Measurements from ENCODE around the gene ITGB5. TPM values are rescaled to one million over a fixed set of nuclear protein-coding genes. Genes with fewer than 3 reads are reported as not detected.

The ITGB5 gene
- polyA plus RNA-seq, 1 donor from 2014 or later, result 0.69 TPM

DNA sequence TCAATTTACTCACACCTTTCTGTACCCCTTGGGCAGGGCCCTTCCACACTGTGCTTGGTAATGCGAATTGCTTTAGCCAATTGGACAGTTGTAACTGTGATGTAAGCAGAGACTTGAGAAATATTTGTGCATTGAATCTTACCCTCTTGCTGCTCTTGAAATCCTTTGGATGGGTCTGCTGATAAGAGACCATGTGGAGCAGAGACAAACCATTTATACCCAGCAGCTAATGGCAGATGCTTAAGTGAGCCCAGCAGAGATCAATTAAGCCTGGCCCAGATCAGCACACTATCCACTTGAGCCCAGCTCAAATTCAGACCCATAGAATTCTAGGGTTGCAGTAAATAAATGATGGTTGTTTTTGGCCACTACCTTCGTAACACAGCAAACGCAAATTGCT is 28.1 kb upstream of the ITGB5 start:
- H3K27ac Mint-ChIP-seq, result no peak overlapping the region
- no peak overlapping the region for H3K4me3 Mint-ChIP-seq
- H3K4me1 Mint-ChIP-seq, result no peaks in the 10 kb centered on the region
- no peaks in the 10 kb centered on the region for H3K9me3 Mint-ChIP-seq
- H3K36me3 Mint-ChIP-seq, result peaks cover 3% of the 10 kb centered on the region
- peaks cover 26% of the 10 kb centered on the region for H3K27me3 Mint-ChIP-seq

DNA sequence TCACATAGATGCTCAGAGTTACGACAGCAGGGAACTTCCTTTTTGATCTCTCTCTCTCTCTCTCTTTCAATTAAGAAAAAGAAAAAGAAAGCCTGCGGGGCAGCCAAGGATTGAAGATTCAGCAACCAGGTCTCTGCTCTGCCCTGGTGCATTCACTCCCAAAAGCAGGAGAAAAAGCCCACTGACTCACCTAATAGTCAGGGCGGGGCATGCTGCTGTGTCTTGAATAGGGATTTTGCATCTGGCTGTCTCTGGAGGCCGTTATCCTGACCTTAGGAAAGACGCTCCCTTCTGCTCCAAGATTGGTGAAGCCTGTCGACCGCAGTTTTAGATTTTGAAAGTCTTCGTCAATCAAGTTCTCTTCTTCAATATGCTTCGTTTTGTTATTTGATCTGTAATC is 20.8 kb upstream of the ITGB5 start:
- Mint-ChIP-seq H3K27ac (no peak overlapping the region), H3K27me3 (peaks cover 13% of the 10 kb centered on the region), H3K4me3 (no peak overlapping the region)

DNA sequence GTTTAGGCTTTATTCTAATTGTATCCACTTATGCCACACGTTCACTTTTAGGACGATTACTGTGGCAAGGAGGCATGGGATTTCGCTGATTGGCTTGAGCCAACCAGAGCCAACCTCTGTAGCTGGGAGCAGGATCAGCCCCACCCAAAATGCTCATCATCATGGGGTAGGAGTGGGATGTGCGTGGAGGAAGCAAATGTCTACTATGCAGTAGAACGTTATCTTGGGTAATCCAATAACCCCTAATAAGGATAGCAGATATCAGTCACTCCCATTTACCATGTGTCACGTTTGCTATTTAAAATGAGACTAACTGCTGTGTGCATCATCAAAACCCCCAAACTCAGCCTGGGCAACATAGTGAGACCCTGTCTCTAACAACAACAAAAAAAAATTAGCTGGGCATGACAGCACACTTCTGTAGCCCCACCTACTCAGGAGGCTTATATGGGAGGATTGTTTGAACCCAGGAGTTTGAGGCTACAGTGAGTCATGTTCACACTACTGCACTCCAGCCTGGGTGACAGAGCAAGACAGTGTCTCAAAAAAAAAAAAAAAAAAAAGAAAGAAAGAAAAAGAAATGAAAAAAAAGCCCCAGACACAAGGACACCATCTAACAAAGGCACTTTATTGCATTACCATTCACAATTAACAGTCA is 17.8 kb upstream of the ITGB5 start:
- Mint-ChIP-seq H3K9me3 (no peaks in the 10 kb centered on the region), H3K4me1 (peaks cover 0 to 3% (median 3%) of the 10 kb centered on the region in 3 donors), H3K36me3 (no peaks in the 10 kb centered on the region), H3K27me3 (peaks cover 14% of the 10 kb centered on the region), H3K4me3 (no peak overlapping the region), H3K27ac (peak overlapping the region in 1 of 3 donors; percentile 50)

More for the DNA sequence above, 20.8 kb upstream of the ITGB5 start:
- Mint-ChIP-seq H3K9me3 (no peaks in the 10 kb centered on the region), H3K4me1 (peaks cover 0 to 1% (median 0%) of the 10 kb centered on the region in 3 donors), H3K36me3 (no peaks in the 10 kb centered on the region)

DNA sequence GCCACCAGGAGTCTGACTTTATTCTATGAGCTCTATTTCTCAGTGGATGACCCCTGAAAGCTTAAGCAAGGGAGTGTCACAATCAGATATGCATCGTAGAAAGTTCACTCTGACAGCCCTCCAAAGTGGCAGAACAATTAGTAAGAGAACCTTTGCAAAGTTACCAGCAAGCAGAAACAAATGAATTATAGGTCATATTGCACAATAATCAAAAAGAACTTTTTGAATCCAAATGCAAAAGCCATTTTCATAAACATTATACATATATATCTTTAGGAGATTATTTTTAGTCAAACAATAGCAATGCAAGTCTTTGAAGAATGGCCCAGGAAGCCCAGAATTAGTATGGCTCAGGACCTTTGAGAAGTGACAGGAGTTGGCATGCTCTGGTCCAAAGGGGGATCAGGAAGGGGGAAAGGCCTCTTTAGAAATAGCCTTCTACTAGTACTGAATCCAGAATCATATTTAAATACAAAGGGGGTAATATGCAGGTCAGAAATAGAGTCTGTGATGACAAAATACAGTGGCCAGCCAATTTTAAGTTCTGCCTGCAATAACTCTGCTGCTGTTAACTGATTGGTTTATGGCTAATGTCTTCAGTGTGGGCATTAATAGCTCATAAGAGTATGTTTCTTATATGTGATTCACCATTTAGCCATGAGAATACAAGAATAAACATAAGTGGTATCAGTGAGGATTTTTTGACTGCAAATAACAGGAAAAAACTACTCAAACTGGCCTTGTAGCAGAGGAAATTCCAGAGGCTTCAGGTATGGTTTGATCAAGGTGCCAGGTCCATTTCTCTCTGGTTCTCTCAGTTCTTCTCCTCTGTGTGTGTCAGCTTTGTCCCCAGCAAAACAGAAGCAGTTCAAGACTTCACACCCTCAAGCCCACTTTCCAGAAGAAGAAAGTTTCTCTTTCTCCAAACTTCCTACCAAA is 17.0 kb upstream of the ITGB5 start:
- Mint-ChIP-seq H3K27ac (peak overlapping the region in 1 of 3 donors; percentile 50), H3K27me3 (peaks cover 14% of the 10 kb centered on the region), H3K4me3 (no peak overlapping the region), H3K4me1 (peaks cover 0 to 3% (median 3%) of the 10 kb centered on the region in 3 donors), H3K36me3 (no peaks in the 10 kb centered on the region), H3K9me3 (no peaks in the 10 kb centered on the region)

DNA sequence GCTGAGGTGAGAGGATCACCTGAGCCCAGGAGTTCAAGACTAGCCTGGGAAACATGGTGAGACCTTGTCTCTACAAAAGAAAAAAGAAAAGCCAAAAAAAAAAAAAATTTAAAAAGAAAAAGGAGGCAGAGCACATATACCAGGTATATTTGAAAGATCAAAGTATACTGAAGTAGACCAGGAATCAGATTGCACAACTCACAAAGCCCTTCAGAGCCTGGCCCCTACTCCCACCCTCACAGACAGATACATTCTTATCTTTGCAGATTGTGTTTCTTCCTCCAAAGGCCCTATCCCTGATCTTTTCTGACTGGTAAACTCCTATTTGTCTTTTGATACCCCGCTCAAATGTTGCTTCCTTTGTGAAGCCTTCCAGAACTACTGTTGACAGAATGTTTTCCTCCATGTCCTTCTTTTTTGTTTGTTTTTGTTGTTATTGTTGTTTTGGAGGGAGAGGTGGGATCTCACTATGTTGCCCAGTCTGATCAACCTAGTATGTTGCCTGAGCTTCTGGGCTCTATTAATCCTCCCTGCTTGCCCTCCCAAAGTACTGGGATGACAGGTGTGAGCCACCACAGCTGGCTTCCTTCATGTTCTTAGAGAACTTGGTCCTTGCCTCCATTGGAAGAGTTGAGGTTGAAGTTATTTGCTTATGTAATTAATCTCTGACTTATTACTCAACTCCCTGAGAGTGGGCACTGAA is 9.8 kb upstream of the ITGB5 start:
- Mint-ChIP-seq H3K27ac (peak overlapping the region in 1 of 3 donors; percentile 7), H3K4me1 (peaks cover 0 to 3% (median 2%) of the 10 kb centered on the region in 3 donors), H3K4me3 (no peak overlapping the region), H3K27me3 (no peaks in the 10 kb centered on the region), H3K36me3 (peaks cover 2% of the 10 kb centered on the region), H3K9me3 (no peaks in the 10 kb centered on the region)

DNA sequence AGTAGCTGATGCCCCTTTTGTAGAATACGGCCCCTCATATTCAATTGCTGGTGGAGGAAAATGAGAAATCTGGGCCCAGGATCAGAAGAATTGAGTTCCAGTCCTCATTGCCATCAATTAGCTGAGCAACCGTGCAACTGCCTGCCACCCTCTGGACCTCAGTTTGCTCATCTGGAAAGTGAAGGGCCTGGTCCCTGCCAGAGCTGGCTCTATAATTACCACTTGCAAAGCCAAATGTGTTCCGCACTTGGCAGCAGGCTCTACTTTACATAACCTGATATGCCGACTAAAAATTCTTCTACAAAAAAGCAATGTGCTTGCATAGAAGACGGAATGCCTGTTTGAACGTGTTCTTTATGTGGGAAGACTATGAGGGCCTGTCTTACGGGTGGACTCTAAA is 8.6 kb upstream of the ITGB5 start:
- Mint-ChIP-seq H3K27me3 (no peaks in the 10 kb centered on the region), H3K4me1 (peaks cover 0 to under 1% (median 0%) of the 10 kb centered on the region in 3 donors), H3K36me3 (peaks cover 2% of the 10 kb centered on the region), H3K27ac (no peak overlapping the region), H3K9me3 (no peaks in the 10 kb centered on the region), H3K4me3 (no peak overlapping the region)

DNA sequence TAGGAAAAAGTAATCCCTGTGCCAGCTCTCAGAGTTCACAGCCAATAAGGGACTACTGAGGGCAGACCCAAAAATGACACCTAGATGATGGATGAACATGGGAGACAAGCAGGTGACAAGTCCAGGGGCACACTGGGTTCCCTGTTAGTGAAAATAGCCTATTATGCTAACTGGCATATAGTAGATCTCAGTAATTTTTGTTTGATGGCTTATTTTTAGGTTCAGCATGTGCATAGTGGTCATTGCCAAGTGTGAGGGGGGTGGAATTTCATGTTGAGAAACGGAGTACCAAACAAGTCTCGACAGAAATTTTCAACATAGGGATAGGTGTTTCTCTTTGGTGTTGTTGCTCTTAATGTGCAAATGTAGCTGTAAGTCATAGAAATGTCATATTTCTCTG is 6.4 kb upstream of the ITGB5 start:
- Mint-ChIP-seq H3K36me3 (peaks cover 2% of the 10 kb centered on the region), H3K27ac (no peak overlapping the region), H3K4me3 (no peak overlapping the region), H3K4me1 (peaks cover 0 to 5% (median 0%) of the 10 kb centered on the region in 3 donors), H3K27me3 (peaks cover 2% of the 10 kb centered on the region), H3K9me3 (no peaks in the 10 kb centered on the region)

DNA sequence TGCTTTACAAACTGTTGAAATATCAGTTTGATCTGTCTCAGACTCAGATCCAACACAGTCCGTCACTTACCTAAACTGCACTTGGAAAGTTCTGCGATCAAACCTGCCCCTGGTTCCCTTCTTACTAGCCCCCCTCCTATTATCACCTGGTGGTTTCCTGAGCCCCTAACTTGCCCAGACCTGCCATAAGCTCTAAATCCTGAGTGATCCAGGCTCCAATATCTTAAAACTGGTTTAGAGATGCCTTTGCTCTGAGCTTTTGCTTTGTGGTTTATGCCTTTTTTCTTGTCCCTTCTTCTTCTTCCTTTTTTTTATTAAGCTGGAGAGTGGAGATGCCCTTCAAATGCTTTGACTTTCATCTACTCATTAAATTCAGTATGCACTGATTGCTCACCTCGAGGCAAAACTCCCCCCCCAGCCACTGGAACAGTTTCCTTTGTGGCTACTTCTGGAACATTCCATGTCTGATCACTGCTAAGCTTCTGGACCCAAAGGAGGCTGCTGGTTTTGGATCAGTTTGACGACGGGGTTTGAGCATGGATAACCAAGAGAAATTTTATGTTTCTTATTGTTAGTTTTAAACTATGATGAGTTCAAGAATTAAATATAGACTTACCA is 3.5 kb upstream of the ITGB5 start:
- Mint-ChIP-seq H3K36me3 (peaks cover 2% of the 10 kb centered on the region), H3K27me3 (peaks cover 13% of the 10 kb centered on the region), H3K9me3 (no peaks in the 10 kb centered on the region), H3K4me3 (peak overlapping the region in 1 of 4 donors; percentile 13), H3K27ac (no peak overlapping the region), H3K4me1 (peaks cover 4 to 5% (median 4%) of the 10 kb centered on the region in 3 donors)

DNA sequence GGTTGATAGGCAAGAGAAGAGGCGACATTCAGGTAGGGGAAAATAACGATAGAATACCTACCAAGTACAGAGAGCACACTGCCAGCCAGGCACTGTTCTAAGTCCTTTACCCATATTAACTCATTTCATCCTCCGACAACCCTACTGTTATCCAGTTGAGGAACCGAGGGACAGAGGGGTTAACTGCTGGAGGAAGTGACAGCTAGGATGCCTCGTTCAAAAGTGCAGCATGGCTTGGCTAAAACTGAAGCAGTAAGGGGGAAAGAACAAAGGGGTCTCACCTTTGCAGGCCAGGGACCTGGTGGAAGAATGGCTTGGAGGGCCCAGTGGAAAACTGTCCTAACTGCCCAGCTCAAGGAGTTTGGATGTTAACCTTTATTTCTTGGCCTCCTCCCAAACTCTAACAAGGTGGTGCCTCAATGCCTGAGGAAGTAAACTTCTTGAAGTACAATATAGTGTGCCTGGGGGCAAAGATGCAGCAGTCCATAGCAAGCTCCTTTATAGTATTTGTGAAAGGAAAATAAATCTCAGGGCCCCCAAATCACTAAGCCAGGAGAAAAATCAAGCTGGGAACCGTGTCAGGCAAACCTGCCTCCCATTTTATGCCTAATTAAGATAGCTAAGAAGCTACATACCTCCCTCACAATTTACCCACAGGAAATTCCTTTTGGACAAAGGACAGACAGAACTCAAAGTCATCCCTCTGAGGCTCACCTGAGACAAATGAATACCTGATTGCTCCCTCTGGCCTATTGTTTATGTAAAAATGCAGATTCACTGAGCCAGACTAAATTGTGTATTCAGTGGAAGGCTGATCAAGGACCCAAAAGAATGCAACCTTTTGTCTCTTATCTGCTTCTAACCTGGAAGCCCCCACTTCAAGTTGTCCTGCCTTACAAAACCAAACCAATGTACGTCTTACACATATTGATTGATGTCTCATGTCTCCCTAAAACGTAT is 1.6 kb upstream of the ITGB5 start:
- H3K27ac Mint-ChIP-seq, result no peak overlapping the region
- peaks cover 23% of the 10 kb centered on the region for H3K27me3 Mint-ChIP-seq
- H3K36me3 Mint-ChIP-seq, result no peaks in the 10 kb centered on the region
- peak overlapping the region; percentile 55 to 81 (median 76) for H3K4me3 Mint-ChIP-seq
- no peaks in the 10 kb centered on the region for H3K9me3 Mint-ChIP-seq
- peaks cover 5 to 8% (median 6%) of the 10 kb centered on the region in 3 donors for H3K4me1 Mint-ChIP-seq

DNA sequence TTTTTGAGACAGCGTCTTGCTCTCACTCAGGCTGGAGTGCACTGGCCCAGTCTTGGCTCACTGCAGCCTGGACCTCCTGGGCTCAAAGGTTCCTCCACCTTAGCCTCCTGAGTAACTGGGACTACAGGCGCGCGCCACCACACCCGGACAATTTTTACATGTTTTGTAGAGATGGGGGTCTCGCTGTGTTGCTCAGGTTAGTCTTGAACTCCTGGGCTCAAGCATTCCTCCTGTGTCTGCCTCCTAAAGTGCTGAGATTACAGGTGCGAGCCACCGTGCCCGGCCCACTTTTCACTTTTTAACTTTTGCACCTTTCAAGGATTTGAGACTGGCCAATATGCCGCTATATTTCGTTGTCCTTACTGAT is 750 bp upstream of the ITGB5 start:
- peaks cover 5 to 9% (median 8%) of the 10 kb centered on the region in 3 donors for H3K4me1 Mint-ChIP-seq
- no peaks in the 10 kb centered on the region for H3K9me3 Mint-ChIP-seq
- H3K27me3 Mint-ChIP-seq, result peaks cover 27% of the 10 kb centered on the region
- peak overlapping the region; percentile 35 to 81 (median 76) for H3K4me3 Mint-ChIP-seq
- H3K27ac Mint-ChIP-seq, result no peak overlapping the region
- no peaks in the 10 kb centered on the region for H3K36me3 Mint-ChIP-seq

DNA sequence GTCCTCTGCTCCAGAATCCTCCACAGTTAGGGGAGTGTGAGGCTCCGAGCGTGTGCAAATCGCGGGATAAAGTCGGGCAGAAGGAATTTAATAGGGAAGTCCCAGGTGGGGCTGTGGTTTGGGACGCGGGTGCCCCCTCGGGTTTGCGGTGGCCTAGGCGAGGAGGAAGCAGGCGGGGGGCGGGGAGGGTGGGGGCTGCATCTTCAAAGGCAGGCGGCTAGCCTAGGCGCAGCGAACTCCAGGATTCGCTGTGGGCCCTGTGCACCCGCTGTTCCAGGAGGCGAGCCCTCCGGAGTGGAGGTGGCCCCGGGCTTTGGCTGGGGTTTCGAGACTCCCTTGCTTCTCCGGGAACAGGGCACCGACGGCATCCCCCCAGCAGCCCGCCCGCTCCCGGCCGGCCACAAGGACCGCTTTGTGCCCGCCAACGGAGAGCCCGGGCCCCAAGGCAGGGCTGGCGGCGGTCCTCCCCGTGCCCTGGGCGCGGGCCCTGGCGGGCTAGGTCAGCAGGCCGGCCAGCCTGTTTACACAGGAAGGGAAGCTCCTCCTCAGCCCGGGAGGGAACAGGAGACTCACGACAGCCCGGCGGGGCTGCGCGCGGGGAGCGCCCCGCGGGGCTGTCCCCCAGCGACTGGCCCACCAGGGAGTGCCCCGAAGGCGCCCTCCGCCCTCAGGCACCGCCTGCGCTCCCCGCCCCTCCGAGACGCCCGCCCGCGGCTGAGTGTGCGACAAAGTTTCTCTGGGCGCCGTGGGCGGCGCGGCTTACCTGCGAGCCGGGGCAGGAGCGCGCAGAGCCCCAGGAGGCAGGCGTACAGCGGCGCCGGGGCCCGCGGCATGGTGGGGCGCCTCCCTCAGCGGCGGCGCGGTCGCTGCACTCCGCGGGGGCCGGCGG is 753 bp downstream of the ITGB5 start:
- peaks cover 31% of the 10 kb centered on the region for H3K27me3 Mint-ChIP-seq
- H3K4me3 Mint-ChIP-seq, result peak overlapping the region; percentile 47 to 90 (median 68)
- H3K9me3 Mint-ChIP-seq, result peaks cover 0 to 2% (median 0%) of the 10 kb centered on the region in 3 donors
- no peaks in the 10 kb centered on the region for H3K36me3 Mint-ChIP-seq
- no peak overlapping the region for H3K27ac Mint-ChIP-seq
- peaks cover 5 to 9% (median 8%) of the 10 kb centered on the region in 3 donors for H3K4me1 Mint-ChIP-seq

DNA sequence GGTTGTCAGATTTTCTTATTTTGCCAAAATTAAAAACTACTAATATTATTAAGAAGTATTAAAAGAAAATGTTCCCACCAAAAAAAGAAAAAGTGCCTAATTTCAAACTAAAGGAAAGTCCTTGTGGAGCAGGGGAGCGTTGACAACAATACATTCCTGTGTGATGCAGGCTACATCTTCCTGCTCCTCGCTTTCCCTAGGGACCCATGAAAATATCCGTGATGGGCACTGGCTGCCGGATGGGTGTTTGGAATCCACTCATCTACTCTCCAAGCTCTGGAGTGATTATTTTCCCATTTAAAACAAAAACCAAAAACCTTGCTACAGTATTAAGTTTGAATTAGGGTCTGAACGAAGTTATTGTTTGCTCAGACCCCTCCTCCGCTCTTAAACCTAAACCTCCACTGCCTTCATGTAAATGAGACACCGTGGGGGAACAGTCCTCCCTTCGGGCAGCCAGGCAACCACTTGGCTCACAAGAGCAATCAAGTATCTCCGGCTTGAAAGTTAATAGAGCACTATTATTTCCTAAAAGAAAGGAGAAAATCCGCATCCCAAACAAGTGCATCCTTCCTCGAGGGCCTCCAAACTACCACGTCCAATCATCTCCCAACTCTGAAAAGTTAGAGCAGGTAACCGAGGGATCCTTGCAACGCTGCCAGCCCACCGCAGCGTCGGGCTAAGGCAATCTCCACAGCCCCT is 1.5 kb downstream of the ITGB5 start:
- no peak overlapping the region for H3K27ac Mint-ChIP-seq
- H3K36me3 Mint-ChIP-seq, result no peaks in the 10 kb centered on the region
- peaks cover 31% of the 10 kb centered on the region for H3K27me3 Mint-ChIP-seq

More for the DNA sequence above, 1.5 kb downstream of the ITGB5 start:
- Mint-ChIP-seq H3K4me3 (peak overlapping the region; percentile 47 to 90 (median 68)), H3K9me3 (peaks cover 0 to 2% (median 0%) of the 10 kb centered on the region in 3 donors), H3K4me1 (peaks cover 5 to 9% (median 8%) of the 10 kb centered on the region in 3 donors)

Measured in IgD-negative memory B cell (primary cell).